Peyer's patch (tissue), 4 donors: ENCODE results near the gene GDF11. TPM values are rescaled to one million over a fixed set of nuclear protein-coding genes. Genes with fewer than 3 reads are reported as not detected.
"Not testable (repeated sequence)": the region's sequence is repeated elsewhere in the genome, so short reads cannot be mapped to it uniquely, and the experiment has no call there.

Source experiments
- DNase-seq, 3 donors: peaks; one replicate each; pipeline ENCODE4 v3.0.0-alpha.2; 2017 to 2019
- H3K27ac ChIP-seq, 4 donors: fragments of 200-600 bp; sonication (generic); one replicate each; pipeline ENCODE4 v1.5.1; 2016 to 2019
- H3K27me3 ChIP-seq, 2 donors: fragments of 200-600 bp; sonication (generic); one replicate each; pipeline ENCODE4 v1.5.1; 2019
- H3K36me3 ChIP-seq, 3 donors: fragments of 200-600 bp; sonication (generic); one replicate each; pipeline ENCODE4 v1.5.1; 2016 to 2019
- H3K4me1 ChIP-seq, 4 donors: fragments of 200-600 bp; sonication (generic); one replicate each; pipeline ENCODE4 v1.5.1; 2016 to 2019
- H3K4me3 ChIP-seq, 4 donors: fragments of 200-600 bp; sonication (generic); 1 replicate in 3 of 4; 2 replicates in 1 of 4; pipeline ENCODE4 v1.5.1; 2016 to 2019; ENCODE audit warnings: mild to moderate bottlenecking in 1 of 4
- H3K9me3 ChIP-seq, 4 donors: fragments of 200-600 bp; sonication (generic); one replicate each; pipeline ENCODE4 v1.5.1; 2016 to 2019; ENCODE audit warnings: mild to moderate bottlenecking in 1 of 4
- CTCF ChIP-seq, 6 experiments: fragments of 450-650 bp in 4 of 6; fragments of 200-600 bp in 2 of 6; sonication (generic) in 1 of 6; IDR thresholded peaks; one replicate each; pipeline ENCODE4 v1.5.1; 2017 to 2019; ENCODE audit warnings: antibody characterized with exemption in 6 of 6, mild to moderate bottlenecking in 3 of 6, moderate library complexity in 1 of 6
- POLR2A ChIP-seq, 2 donors: fragments of 450-650 bp; IDR thresholded peaks; one replicate each; pipeline ENCODE4 v1.5.1; 2017; ENCODE audit warnings: antibody characterized with exemption in 2 of 2, mild to moderate bottlenecking in 2 of 2, moderate library complexity in 2 of 2
- total RNA-seq, 4 donors: library from RNA; depleted of rRNA; stranded (reverse); fragments of >200 nt; gene quantifications; one replicate each; pipeline ENCODE4 v1.1.0, GENCODE V29; 2016

Gene GDF11
- total RNA-seq, 4 donors from 2014 or later, result 0.35 to 14.9 (median 1.1) TPM

- H3K27ac ChIP-seq, result no peak overlapping the region
These were observed 4.0 kb downstream of the GDF11 start for GRCh38 chr12:55746913-55747231.

DNA sequence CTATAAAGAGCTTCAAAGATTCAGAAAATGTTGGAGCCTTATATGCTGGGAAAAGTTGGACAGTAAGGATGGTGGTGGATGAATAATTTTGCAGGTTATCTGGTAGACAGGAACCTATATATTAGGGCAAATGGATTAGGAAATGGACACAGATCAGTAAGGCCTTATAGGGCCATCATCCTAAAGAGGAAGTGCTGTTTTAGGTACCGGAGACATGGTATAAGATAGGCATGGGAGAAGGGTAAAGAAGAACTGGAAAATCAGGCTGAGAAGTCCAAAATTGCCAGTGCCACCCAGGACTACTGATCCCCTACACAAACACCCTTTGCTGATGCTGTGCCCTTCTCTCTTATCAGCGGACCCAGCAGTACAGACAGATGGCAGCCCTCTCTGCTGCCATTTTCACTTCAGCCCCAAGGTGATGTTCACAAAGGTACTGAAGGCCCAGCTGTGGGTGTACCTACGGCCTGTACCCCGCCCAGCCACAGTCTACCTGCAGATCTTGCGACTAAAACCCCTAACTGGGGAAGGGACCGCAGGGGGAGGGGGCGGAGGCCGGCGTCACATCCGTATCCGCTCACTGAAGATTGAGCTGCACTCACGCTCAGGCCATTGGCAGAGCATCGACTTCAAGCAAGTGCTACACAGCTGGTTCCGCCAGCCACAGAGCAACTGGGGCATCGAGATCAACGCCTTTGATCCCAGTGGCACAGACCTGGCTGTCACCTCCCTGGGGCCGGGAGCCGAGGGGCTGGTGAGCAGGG, 5.5 kb downstream of the GDF11 start:
- no peak for DNase-seq
- Histone ChIP-seq H3K9me3 (no peaks in the 10 kb centered on the region), H3K27me3 (peaks cover 0 to 4% of the 10 kb centered on the region in 2 donors), H3K27ac (no peak overlapping the region), H3K36me3 (peaks cover 0 to 23% (median 0%) of the 10 kb centered on the region in 3 donors), H3K4me1 (peaks cover 0 to 29% (median 9%) of the 10 kb centered on the region in 4 donors), H3K4me3 (no peak overlapping the region)
- TF ChIP-seq CTCF (IDR thresholded peaks at IDR 0.05), result no peak
- TF ChIP-seq POLR2A (IDR thresholded peaks at IDR 0.05), result no peak

More at GRCh38 chr12:55746913-55747231, 4.0 kb downstream of the GDF11 start:
- Histone ChIP-seq H3K4me1 (peaks cover 0 to 29% (median 10%) of the 10 kb centered on the region in 4 donors), H3K36me3 (peaks cover 0 to 8% (median 0%) of the 10 kb centered on the region in 3 donors), H3K4me3 (no peak overlapping the region), H3K9me3 (no peaks in the 10 kb centered on the region), H3K27me3 (peaks cover 0 to 4% of the 10 kb centered on the region in 2 donors)
- no peak for DNase-seq
- TF ChIP-seq POLR2A (IDR thresholded peaks at IDR 0.05) (no peak), CTCF (IDR thresholded peaks at IDR 0.05) (no peak)

GRCh38 chr12:55755246-55755645, 12.3 kb downstream of the GDF11 start:
- peaks cover 0 to 89% (median 0%) of the 10 kb centered on the region in 3 donors for H3K36me3 ChIP-seq
- H3K27ac ChIP-seq, result no peak overlapping the region
- H3K4me1 ChIP-seq, result no peaks in the 10 kb centered on the region
- H3K4me3 ChIP-seq, result no peak overlapping the region
- no peaks in the 10 kb centered on the region for H3K9me3 ChIP-seq
- no peaks in the 10 kb centered on the region for H3K27me3 ChIP-seq
- TF ChIP-seq POLR2A (IDR thresholded peaks at IDR 0.05) (no peak), CTCF (IDR thresholded peaks at IDR 0.05) (no peak)
- DNase-seq, result no peak

DNA sequence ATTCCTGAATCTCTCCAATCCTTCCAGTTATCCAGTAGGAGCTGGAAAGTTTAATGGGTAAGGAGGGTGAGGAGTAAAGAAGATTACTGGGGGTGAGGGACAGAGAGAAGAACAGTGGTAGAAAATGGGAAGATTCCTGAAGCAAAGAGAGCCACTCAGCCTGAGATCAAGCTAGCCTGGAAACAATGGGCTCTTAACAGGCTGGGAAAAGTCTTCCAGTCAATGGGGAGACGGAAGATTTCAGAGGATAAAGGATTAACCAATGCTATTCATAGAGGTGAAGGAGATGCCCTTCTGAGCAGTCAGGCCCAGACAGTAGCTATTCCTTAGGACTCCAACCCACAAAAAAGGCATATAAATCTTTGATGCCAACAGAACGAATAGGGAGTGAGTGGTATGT, 14.8 kb downstream of the GDF11 start:
- peaks cover 0 to 89% (median 0%) of the 10 kb centered on the region in 3 donors for H3K36me3 ChIP-seq

DNA sequence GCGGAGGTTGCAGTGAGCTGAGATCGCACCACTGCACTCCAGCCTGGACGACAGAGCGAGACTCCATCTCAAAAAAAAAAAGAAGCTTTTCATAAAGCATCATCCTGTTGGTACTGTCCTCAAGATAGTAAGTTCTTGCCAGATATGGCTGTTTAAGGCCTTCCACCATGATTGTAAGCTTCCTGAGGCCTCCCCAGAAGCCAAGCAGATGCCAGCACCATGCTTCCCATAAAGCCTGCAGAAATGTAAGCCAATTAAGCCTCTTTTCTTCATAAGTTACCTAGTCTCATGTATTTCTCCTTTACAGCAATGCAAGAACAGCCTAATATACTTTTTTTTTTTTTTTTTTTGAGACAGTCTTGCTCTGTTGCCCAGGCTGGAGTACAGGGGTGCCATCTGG, 15.7 kb downstream of the GDF11 start:
- H3K4me3 ChIP-seq, H3K4me1 ChIP-seq, H3K27ac ChIP-seq, H3K27me3 ChIP-seq, H3K9me3 ChIP-seq, DNase-seq: not testable (repeated sequence)
- peaks cover 0 to 84% (median 0%) of the 10 kb centered on the region in 3 donors for H3K36me3 ChIP-seq

More for the DNA sequence above, 14.8 kb downstream of the GDF11 start:
- no peaks in the 10 kb centered on the region for H3K27me3 ChIP-seq
- no peak for DNase-seq
- no peak overlapping the region for H3K27ac ChIP-seq
- no peaks in the 10 kb centered on the region for H3K9me3 ChIP-seq
- no peaks in the 10 kb centered on the region for H3K4me1 ChIP-seq
- no peak overlapping the region for H3K4me3 ChIP-seq
- no peak for TF ChIP-seq CTCF (IDR thresholded peaks at IDR 0.05)
- no peak for TF ChIP-seq POLR2A (IDR thresholded peaks at IDR 0.05)

DNA sequence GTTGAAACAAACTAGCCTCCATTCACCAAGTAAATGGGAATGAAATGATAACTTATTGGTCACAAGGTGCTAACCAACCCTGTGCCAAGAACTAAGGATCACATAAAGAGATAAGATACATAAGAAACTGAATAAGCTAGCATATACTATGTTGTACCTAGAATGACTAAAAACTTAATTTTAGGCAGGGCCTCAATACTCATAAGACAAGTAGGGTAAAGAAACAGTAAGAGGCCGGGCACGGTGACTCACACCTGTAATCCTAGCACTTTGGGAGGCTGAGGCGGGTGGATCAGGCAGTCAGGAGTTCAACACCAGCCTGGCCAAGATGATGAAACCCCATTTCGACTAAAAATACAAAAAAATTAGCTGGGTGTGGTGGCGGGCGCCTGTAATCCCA, 17.7 kb downstream of the GDF11 start:
- Histone ChIP-seq H3K9me3 (no peaks in the 10 kb centered on the region), H3K27me3 (no peaks in the 10 kb centered on the region), H3K4me1 (no peaks in the 10 kb centered on the region), H3K4me3 (no peak overlapping the region), H3K36me3 (peaks cover 0 to 72% (median 0%) of the 10 kb centered on the region in 3 donors), H3K27ac (no peak overlapping the region)
- no peak for DNase-seq
- TF ChIP-seq POLR2A (IDR thresholded peaks at IDR 0.05), result no peak
- TF ChIP-seq CTCF (IDR thresholded peaks at IDR 0.05), result no peak
